Measurements from ENCODE around the gene APCDD1. TPM values are rescaled to one million over a fixed set of nuclear protein-coding genes. Genes with fewer than 3 reads are reported as not detected.

Gene APCDD1
- total RNA-seq, 4 donors from 2014 or later: 34.7 to 196 (median 41.3) TPM

GRCh38 chr18:10456718-10457117, 2.3 kb downstream of the APCDD1 start:
- Histone ChIP-seq H3K36me3 (no peaks in the 10 kb centered on the region), H3K9me3 (no peaks in the 10 kb centered on the region), H3K4me3 (peak overlapping the region; percentile 55 to 75), H3K27ac (peak overlapping the region in 1 of 4 donors; percentile 90), H3K27me3 (peaks cover 47% of the 10 kb centered on the region), H3K4me1 (peaks cover 0 to 46% (median 4%) of the 10 kb centered on the region in 3 donors)
- ATAC-seq: no peak
- no peak for TF ChIP-seq POLR2A (IDR thresholded peaks at IDR 0.05)
- TF ChIP-seq EP300 (IDR thresholded peaks at IDR 0.05): no peak
- TF ChIP-seq CTCF (IDR thresholded peaks at IDR 0.05): no peak
- TF ChIP-seq POLR2AphosphoS5 (IDR thresholded peaks at IDR 0.05): no peak
- 64 to 91% methylated on average over 3 to 4 of the region's 4 CpGs for WGBS, 2 donors (ENCODE audit: low coverage in 1 of 2)

- no peaks in the 10 kb centered on the region for H3K36me3 ChIP-seq
- H3K27me3 ChIP-seq: peaks cover 47% of the 10 kb centered on the region
- 83 to 88% methylated on average over 2 of the region's 2 CpGs for WGBS, 2 donors (ENCODE audit: low coverage in 1 of 2)
- H3K4me3 ChIP-seq: peak overlapping the region in 1 of 2 donors; percentile 75
- no peak overlapping the region for H3K27ac ChIP-seq
- TF ChIP-seq POLR2A (IDR thresholded peaks at IDR 0.05) (no peak), POLR2AphosphoS5 (IDR thresholded peaks at IDR 0.05) (no peak), EP300 (IDR thresholded peaks at IDR 0.05) (no peak), CTCF (IDR thresholded peaks at IDR 0.05) (no peak)
- peaks cover 0 to 46% (median 4%) of the 10 kb centered on the region in 3 donors for H3K4me1 ChIP-seq
- H3K9me3 ChIP-seq: no peaks in the 10 kb centered on the region
- ATAC-seq: no peak
These were observed 2.7 kb downstream of the APCDD1 start for GRCh38 chr18:10457128-10457527.

- Histone ChIP-seq H3K36me3 (no peaks in the 10 kb centered on the region), H3K9me3 (no peaks in the 10 kb centered on the region), H3K4me3 (peak overlapping the region in 1 of 2 donors; percentile 75), H3K27me3 (peaks cover 47% of the 10 kb centered on the region), H3K4me1 (peaks cover 0 to 46% (median 4%) of the 10 kb centered on the region in 3 donors), H3K27ac (no peak overlapping the region)
- WGBS, 2 donors (ENCODE audit: low coverage in 1 of 2): 30 to 41% methylated on average over 1 to 2 of the region's 2 CpGs
- TF ChIP-seq POLR2AphosphoS5 (IDR thresholded peaks at IDR 0.05) (no peak), POLR2A (IDR thresholded peaks at IDR 0.05) (no peak), CTCF (IDR thresholded peaks at IDR 0.05) (no peak), EP300 (IDR thresholded peaks at IDR 0.05) (no peak)
- ATAC-seq: no peak
These were observed 3.3 kb downstream of the APCDD1 start for GRCh38 chr18:10457767-10458166.

GRCh38 chr18:10458691-10459090, 4.3 kb downstream of the APCDD1 start:
- no peak overlapping the region for H3K27ac ChIP-seq
- no peaks in the 10 kb centered on the region for H3K9me3 ChIP-seq
- no peak overlapping the region for H3K4me3 ChIP-seq
- no peaks in the 10 kb centered on the region for H3K36me3 ChIP-seq
- peaks cover 0 to 41% (median 4%) of the 10 kb centered on the region in 3 donors for H3K4me1 ChIP-seq
- 65 to 82% methylated on average over 5 of the region's 5 CpGs for WGBS, 2 donors (ENCODE audit: low coverage in 1 of 2)
- TF ChIP-seq POLR2AphosphoS5 (IDR thresholded peaks at IDR 0.05) (no peak), EP300 (IDR thresholded peaks at IDR 0.05) (no peak), POLR2A (IDR thresholded peaks at IDR 0.05) (no peak), CTCF (IDR thresholded peaks at IDR 0.05) (no peak)
- H3K27me3 ChIP-seq: peaks cover 47% of the 10 kb centered on the region
- no peak for ATAC-seq

GRCh38 chr18:10459587-10459986, 5.2 kb downstream of the APCDD1 start:
- H3K4me1 ChIP-seq: peaks cover 0 to 33% (median 0%) of the 10 kb centered on the region in 3 donors
- H3K36me3 ChIP-seq: no peaks in the 10 kb centered on the region
- H3K9me3 ChIP-seq: no peaks in the 10 kb centered on the region
- 0 to 55% methylated on average over 1 of the region's 1 CpG for WGBS, 2 donors (ENCODE audit: low coverage in 1 of 2)
- peaks cover 39% of the 10 kb centered on the region for H3K27me3 ChIP-seq
- TF ChIP-seq EP300 (IDR thresholded peaks at IDR 0.05) (no peak), CTCF (IDR thresholded peaks at IDR 0.05) (no peak), POLR2A (IDR thresholded peaks at IDR 0.05) (no peak), POLR2AphosphoS5 (IDR thresholded peaks at IDR 0.05) (no peak)
- no peak overlapping the region for H3K27ac ChIP-seq
- H3K4me3 ChIP-seq: no peak overlapping the region
- ATAC-seq: no peak

All from gastroesophageal sphincter (tissue), 4 donors.